Ascending aorta (tissue), 2 donors: ENCODE data around the gene GRIFIN. TPM values are rescaled to one million over a fixed set of nuclear protein-coding genes. Genes with fewer than 3 reads are reported as not detected.
"Not testable (repeated sequence)": the region's sequence is repeated elsewhere in the genome, so short reads cannot be mapped to it uniquely, and the experiment has no call there.

ENCODE experiments used
- DNase-seq, 2 donors: peaks; one replicate each; pipeline ENCODE4 v3.0.0-alpha.2; 2019; ENCODE audit warnings: low spot score in 2 of 2
- H3K27ac ChIP-seq, 2 donors: fragments of 200-600 bp; sonication (generic); one replicate each; pipeline ENCODE4 v1.5.1; 2016 to 2017; ENCODE audit warnings: mild to moderate bottlenecking in 1 of 2
- H3K27me3 ChIP-seq: fragments of 200-600 bp; sonication (generic); one replicate; pipeline ENCODE4 v1.5.1; 2017
- H3K36me3 ChIP-seq, 2 donors: fragments of 200-600 bp; sonication (generic); one replicate each; pipeline ENCODE4 v1.5.1; 2016
- H3K4me1 ChIP-seq, 2 donors: fragments of 200-600 bp; sonication (generic); one replicate each; pipeline ENCODE4 v1.5.1; 2016 to 2017; ENCODE audit warnings: mild to moderate bottlenecking in 1 of 2
- H3K4me3 ChIP-seq, 2 donors: fragments of 200-600 bp; sonication (generic); one replicate each; pipeline ENCODE4 v1.5.1; 2016 to 2017; ENCODE audit warnings: mild to moderate bottlenecking in 1 of 2
- H3K9me3 ChIP-seq, 2 donors: fragments of 200-600 bp; sonication (generic); one replicate each; pipeline ENCODE4 v1.5.1; 2016
- CTCF ChIP-seq, 3 experiments: fragments of 200-600 bp in 2 of 3; fragments of 450-650 bp in 1 of 3; sonication (generic) in 2 of 3; IDR thresholded peaks; one replicate each; pipeline ENCODE4 v1.5.1; 2016 to 2019; ENCODE audit warnings: antibody characterized with exemption in 3 of 3, mild to moderate bottlenecking in 1 of 3, moderate library complexity in 1 of 3
- intact Hi-C: fragments of 100-400 bp; cut with DNase I; formaldehyde crosslinking; loops from one replicate; pipeline ENCODE4 v1.15.1; 2023
- total RNA-seq: library from RNA; depleted of rRNA; stranded (reverse); fragments of >200 nt; gene quantifications from one replicate; pipeline ENCODE4 v1.1.0, GENCODE V29; 2016

The GRIFIN gene
- total RNA-seq, 1 donor from 2014 or later = not detected

DNA sequence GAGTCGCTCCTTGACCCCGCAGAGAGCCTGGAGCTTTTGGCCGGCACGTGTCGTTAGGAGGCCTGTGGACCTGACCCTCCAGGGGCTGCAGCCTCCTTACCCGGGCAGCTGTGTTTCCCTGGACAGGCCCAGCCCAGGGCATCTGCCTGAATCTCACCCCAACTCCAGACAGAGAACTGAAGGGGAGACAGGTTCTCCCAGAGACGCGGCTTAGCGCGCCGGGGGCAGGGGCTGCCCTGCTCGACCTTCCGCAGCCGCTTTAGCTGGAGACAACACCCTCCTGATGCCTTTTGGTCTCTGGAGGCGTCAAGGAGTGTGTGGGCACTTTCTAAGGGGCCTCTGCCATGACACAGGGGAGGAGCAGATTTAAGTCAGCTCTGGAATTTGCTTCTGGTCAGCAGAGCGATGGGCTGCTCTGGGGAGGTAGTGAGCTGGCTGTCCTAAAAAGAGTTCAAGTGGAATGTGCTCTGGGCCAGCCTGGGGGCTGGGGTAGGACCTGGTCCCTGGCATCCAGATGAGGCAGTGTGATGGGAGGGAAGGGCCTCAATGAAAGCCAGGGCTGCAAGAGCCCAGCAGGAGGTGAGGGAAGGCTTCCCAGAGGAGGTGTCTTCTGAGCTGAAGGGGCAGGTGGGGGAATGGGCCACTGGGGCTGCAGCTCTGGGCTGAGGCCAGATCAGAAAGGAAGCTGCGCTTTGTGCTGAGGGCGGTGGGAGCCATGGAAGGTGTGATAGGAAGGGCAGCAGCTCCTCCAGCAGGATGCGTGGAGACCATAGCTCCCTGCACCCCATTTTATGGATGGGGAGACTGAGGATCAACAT lies 5.8 kb downstream of the GRIFIN start:
- DNase-seq = no peak
- Histone ChIP-seq H3K9me3 (no peaks in the 10 kb centered on the region), H3K27ac (no peak overlapping the region), H3K36me3 (no peaks in the 10 kb centered on the region), H3K4me3 (no peak overlapping the region), H3K4me1 (no peaks in the 10 kb centered on the region), H3K27me3 (no peaks in the 10 kb centered on the region)
- intact Hi-C loops = no loop called here
- TF ChIP-seq CTCF (IDR thresholded peaks at IDR 0.05) = no peak

GRCh38 chr7:2469460-2470203 lies 6.6 kb downstream of the GRIFIN start:
- H3K27me3 ChIP-seq, DNase-seq, H3K4me3 ChIP-seq, H3K9me3 ChIP-seq, H3K36me3 ChIP-seq, H3K27ac ChIP-seq, intact Hi-C loops, H3K4me1 ChIP-seq: not testable (repeated sequence)

DNA sequence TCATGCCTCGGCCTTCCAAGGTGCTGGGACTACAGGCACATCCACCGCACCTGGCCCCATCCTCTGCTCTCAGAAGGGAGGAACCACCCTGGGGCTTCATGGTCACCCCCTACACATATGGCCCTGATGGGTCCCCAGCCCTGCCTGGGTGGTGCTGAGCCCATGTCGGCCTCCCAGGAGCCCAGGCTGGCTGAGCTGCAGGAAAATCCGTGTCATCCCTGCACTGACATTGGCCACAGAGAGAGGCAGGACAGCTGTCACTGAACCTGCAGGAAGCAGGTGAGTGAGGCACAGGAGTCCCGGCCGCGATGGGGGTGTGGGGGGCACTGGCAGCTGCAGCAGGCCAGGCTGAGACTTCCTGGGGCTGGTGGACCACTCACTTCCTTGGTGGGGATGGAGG lies 8.0 kb downstream of the GRIFIN start:
- no peak for TF ChIP-seq CTCF (IDR thresholded peaks at IDR 0.05)
- H3K36me3 ChIP-seq = no peaks in the 10 kb centered on the region
- no peak for DNase-seq
- no peak overlapping the region for H3K4me3 ChIP-seq
- H3K27me3 ChIP-seq = no peaks in the 10 kb centered on the region
- H3K9me3 ChIP-seq = no peaks in the 10 kb centered on the region
- H3K4me1 ChIP-seq = no peaks in the 10 kb centered on the region
- intact Hi-C loops = no loop called here
- H3K27ac ChIP-seq = no peak overlapping the region

DNA sequence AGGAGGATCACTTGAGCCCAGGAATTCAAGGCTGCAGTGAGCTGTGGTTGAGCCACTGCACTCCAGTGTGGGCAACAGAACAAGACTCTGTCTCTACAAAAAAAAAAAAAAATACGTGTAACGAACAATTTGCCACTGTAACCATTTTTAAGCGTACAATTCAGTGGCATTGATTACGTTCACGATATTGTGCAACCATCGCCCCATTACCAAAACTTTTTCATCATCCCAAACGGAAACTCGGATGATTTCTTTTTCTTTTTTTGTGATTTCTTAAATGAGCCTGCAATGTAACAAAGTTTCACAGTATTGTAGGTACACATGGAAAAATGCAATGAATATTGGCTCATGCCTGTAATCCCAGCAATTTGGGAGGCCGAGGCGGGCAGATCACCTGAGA lies 9.5 kb downstream of the GRIFIN start:
- Histone ChIP-seq H3K27me3 (no peaks in the 10 kb centered on the region), H3K4me3 (no peak overlapping the region), H3K4me1 (no peaks in the 10 kb centered on the region), H3K9me3 (no peaks in the 10 kb centered on the region), H3K36me3 (no peaks in the 10 kb centered on the region), H3K27ac (no peak overlapping the region)
- DNase-seq = no peak
- no peak for TF ChIP-seq CTCF (IDR thresholded peaks at IDR 0.05)
- intact Hi-C loops = no loop called here

DNA sequence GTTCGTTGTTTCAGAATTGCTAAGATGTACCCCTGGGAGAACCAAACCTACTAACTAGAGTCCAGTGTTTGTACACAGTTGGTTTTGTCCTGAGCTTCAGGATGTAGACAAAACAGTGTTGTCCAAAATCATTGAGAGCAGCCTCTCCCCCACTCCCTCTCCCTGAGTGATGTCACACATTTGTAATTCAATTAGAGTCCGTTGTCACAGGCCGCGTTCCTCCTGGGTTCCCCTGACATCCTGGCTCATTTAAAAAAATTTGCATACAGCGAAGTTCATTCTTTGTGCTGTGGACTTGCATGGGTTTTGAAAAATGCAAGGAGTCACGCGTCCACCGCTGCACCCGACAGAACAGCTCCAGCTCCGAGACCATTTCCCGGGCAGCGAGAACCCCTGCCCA lies 10.3 kb downstream of the GRIFIN start:
- no peak for DNase-seq
- no peaks in the 10 kb centered on the region for H3K4me1 ChIP-seq
- no peak overlapping the region for H3K27ac ChIP-seq
- H3K36me3 ChIP-seq = no peaks in the 10 kb centered on the region
- intact Hi-C loops = no loop called here
- TF ChIP-seq CTCF (IDR thresholded peaks at IDR 0.05) = no peak
- no peaks in the 10 kb centered on the region for H3K9me3 ChIP-seq
- H3K27me3 ChIP-seq = no peaks in the 10 kb centered on the region
- no peak overlapping the region for H3K4me3 ChIP-seq

- TF ChIP-seq CTCF (IDR thresholded peaks at IDR 0.05) = no peak
- no peaks in the 10 kb centered on the region for H3K4me1 ChIP-seq
- intact Hi-C loops = no loop called here
- H3K27me3 ChIP-seq = no peaks in the 10 kb centered on the region
- H3K9me3 ChIP-seq = no peaks in the 10 kb centered on the region
- no peak overlapping the region for H3K27ac ChIP-seq
- no peak overlapping the region for H3K4me3 ChIP-seq
- no peak for DNase-seq
- H3K36me3 ChIP-seq = no peaks in the 10 kb centered on the region
Measured at GRCh38 chr7:2462731-2463130, 13.5 kb downstream of the GRIFIN start.
